H9 (cell line): ENCODE results near the gene COL18A1. TPM values are rescaled to one million over a fixed set of nuclear protein-coding genes. Genes with fewer than 3 reads are reported as not detected.

Experiments used
- DNase-seq: peaks from one replicate; pipeline ENCODE4 v3.0.0-alpha.2; 2017
- H2AFZ ChIP-seq: one replicate; pipeline ENCODE4 v1.6.1; 2013; ENCODE audit warnings: mild to moderate bottlenecking, low read length, control low read depth, moderate library complexity
- H2AK5ac ChIP-seq: 2 replicates; pipeline ENCODE4 v1.6.1; 2013; ENCODE audit warnings: low read length, control low read depth, mixed read lengths; ENCODE audit not compliant: insufficient read length
- H2BK120ac ChIP-seq: one replicate; pipeline ENCODE4 v1.6.1; 2013; ENCODE audit warnings: low read depth, mild to moderate bottlenecking, low read length, control low read depth, inconsistent platforms; ENCODE audit not compliant: poor library complexity, severe bottlenecking
- H2BK12ac ChIP-seq: 2 replicates; pipeline ENCODE4 v1.6.1; 2013; ENCODE audit warnings: low read length, control low read depth, mixed read lengths, low read depth; ENCODE audit not compliant: insufficient read length
- H2BK15ac ChIP-seq: 2 replicates; pipeline ENCODE4 v1.6.1; 2013; ENCODE audit warnings: low read depth, low read length, control low read depth
- H2BK20ac ChIP-seq: one replicate; pipeline ENCODE4 v1.6.1; 2013; ENCODE audit warnings: low read depth, mild to moderate bottlenecking, low read length, control low read depth, inconsistent platforms; ENCODE audit not compliant: poor library complexity, severe bottlenecking
- H2BK5ac ChIP-seq: 2 replicates; pipeline ENCODE4 v1.6.1; 2013; ENCODE audit warnings: low read length, control low read depth, mixed read lengths; ENCODE audit not compliant: insufficient read length
- H3K14ac ChIP-seq: 2 replicates; pipeline ENCODE4 v1.6.1; 2013; ENCODE audit warnings: low read length, control low read depth; ENCODE audit not compliant: insufficient read depth
- H3K18ac ChIP-seq: 2 replicates; pipeline ENCODE4 v1.6.1; 2013; ENCODE audit warnings: low read depth, mild to moderate bottlenecking, mixed read lengths, low read length, control low read depth; ENCODE audit not compliant: insufficient read length
- H3K23ac ChIP-seq: 2 replicates; pipeline ENCODE4 v1.6.1; 2013; ENCODE audit warnings: low read length, control low read depth, mixed read lengths, low read depth; ENCODE audit not compliant: insufficient read length
- H3K23me2 ChIP-seq: 2 replicates; pipeline ENCODE4 v1.6.1; 2013; ENCODE audit warnings: low read depth, mild to moderate bottlenecking, mixed read lengths, low read length, control low read depth; ENCODE audit not compliant: insufficient read length, poor library complexity, severe bottlenecking
- H3K27ac ChIP-seq: 2 replicates; pipeline ENCODE4 v1.5.1; 2013; ENCODE audit warnings: low read length, control low read depth, mixed read lengths, low read depth; ENCODE audit not compliant: insufficient read length
- H3K27me3 ChIP-seq: 2 replicates; pipeline ENCODE4 v1.6.1; 2013; ENCODE audit warnings: low read length, control low read depth, inconsistent platforms; ENCODE audit not compliant: insufficient read depth
- H3K4ac ChIP-seq: 2 replicates; pipeline ENCODE4 v1.6.1; 2013; ENCODE audit warnings: low read depth, mild to moderate bottlenecking, control low read depth, inconsistent platforms, low read length, moderate library complexity
- H3K4me1 ChIP-seq: 2 replicates; pipeline ENCODE4 v1.6.1; 2013; ENCODE audit warnings: low read length, control low read depth, inconsistent platforms; ENCODE audit not compliant: insufficient read depth
- H3K4me2 ChIP-seq: 2 replicates; pipeline ENCODE4 v1.6.1; 2013; ENCODE audit warnings: low read length, control low read depth, mixed read lengths; ENCODE audit not compliant: insufficient read length, insufficient read depth
- H3K56ac ChIP-seq: 2 replicates; pipeline ENCODE4 v1.6.1; 2013; ENCODE audit warnings: low read depth, mild to moderate bottlenecking, mixed read lengths, low read length, control low read depth; ENCODE audit not compliant: insufficient read length
- H3K79me1 ChIP-seq: 2 replicates; pipeline ENCODE4 v1.6.1; 2013; ENCODE audit warnings: low read depth, mild to moderate bottlenecking, moderate library complexity, low read length, control low read depth, inconsistent platforms; ENCODE audit not compliant: insufficient read depth, poor library complexity, severe bottlenecking
- H3K79me2 ChIP-seq: 2 replicates; pipeline ENCODE4 v1.6.1; 2013; ENCODE audit warnings: low read length, control low read depth, inconsistent platforms; ENCODE audit not compliant: insufficient read depth
- H3K9ac ChIP-seq: 2 replicates; pipeline ENCODE4 v1.6.1; 2013; ENCODE audit warnings: low read length, control low read depth, mixed read lengths; ENCODE audit not compliant: insufficient read length; ENCODE audit errors: extremely low read depth
- H3K9me3 ChIP-seq: one replicate; pipeline ENCODE4 v1.6.1; 2013; ENCODE audit warnings: low read depth, low read length, inconsistent platforms; ENCODE audit not compliant: control insufficient read depth
- H3T11ph ChIP-seq: one replicate; pipeline ENCODE4 v1.6.1; 2013; ENCODE audit warnings: mild to moderate bottlenecking, low read length, control low read depth, inconsistent platforms
- H4K20me1 ChIP-seq: one replicate; pipeline ENCODE4 v1.6.1; 2013; ENCODE audit not compliant: control insufficient read depth, insufficient read length, insufficient read depth
- H4K5ac ChIP-seq: 2 replicates; pipeline ENCODE4 v1.6.1; 2013; ENCODE audit warnings: low read depth, mild to moderate bottlenecking, mixed read lengths, low read length, control low read depth; ENCODE audit not compliant: insufficient read length
- H4K8ac ChIP-seq: replicated peaks from 2 replicates; pipeline ENCODE4 v1.6.1; 2013; ENCODE audit warnings: low read length, control low read depth, mixed read lengths, low read depth; ENCODE audit not compliant: insufficient read length
- H4K91ac ChIP-seq: 2 replicates; pipeline ENCODE4 v1.6.1; 2013; ENCODE audit warnings: low read depth, mild to moderate bottlenecking, moderate library complexity, mixed read lengths, low read length, control low read depth; ENCODE audit not compliant: insufficient read length
- H3K27ac Mint-ChIP-seq, 3 experiments: 2 replicates in 2 of 3; 3 replicates in 1 of 3; pipeline ENCODE4 v1.8.0; 2020 to 2021; ENCODE audit warnings: mixed read lengths in 3 of 3, mild to moderate bottlenecking in 1 of 3, moderate library complexity in 1 of 3
- H3K27me3 Mint-ChIP-seq: 2 replicates; pipeline ENCODE4 v1.8.0; 2021; ENCODE audit warnings: low read depth, mild to moderate bottlenecking, moderate library complexity, mixed read lengths
- H3K36me3 Mint-ChIP-seq, 3 experiments: 2 replicates in 2 of 3; 3 replicates in 1 of 3; pipeline ENCODE4 v1.8.0; 2020 to 2021; ENCODE audit warnings: low read depth in 3 of 3, mixed read lengths in 3 of 3; ENCODE audit not compliant: insufficient read depth in 1 of 3
- H3K4me1 Mint-ChIP-seq, 2 experiments: 2 replicates each; pipeline ENCODE4 v1.8.0; 2020; ENCODE audit warnings: mixed read lengths in 2 of 2
- H3K4me3 Mint-ChIP-seq, 2 experiments: 2 replicates in 1 of 2; 3 replicates in 1 of 2; pipeline ENCODE4 v1.8.0; 2020 to 2021; ENCODE audit warnings: mild to moderate bottlenecking in 2 of 2, mixed read lengths in 2 of 2, moderate library complexity in 1 of 2
- H3K9me3 Mint-ChIP-seq, 2 experiments: 2 replicates in 1 of 2; 3 replicates in 1 of 2; pipeline ENCODE4 v1.8.0; 2020; ENCODE audit warnings: mild to moderate bottlenecking in 2 of 2, mixed read lengths in 2 of 2, moderate library complexity in 1 of 2
- CTCF ChIP-seq: fragments of 200-600 bp; sonication (generic); conservative IDR thresholded peaks from 3 replicates; pipeline ENCODE4 v1.8.0; 2021; ENCODE audit warnings: antibody characterized with exemption, mild to moderate bottlenecking
- WGBS: extraction: QIAGEN DNeasy Blood & Tissue Kit; methylation state at CpG from one replicate; pipeline ENCODE4 v1.1.7; 2013; ENCODE audit warnings: missing lambda C conversion rate, low lambda C conversion rate, mixed read lengths; ENCODE audit not compliant: insufficient read length; ENCODE audit errors: extremely low coverage; 5-methylcytosine and 5-hydroxymethylcytosine counted together
- total RNA-seq: library from RNA; stranded (reverse); gene quantifications from 2 replicates; pipeline ENCODE4 v1.2.1, GENCODE V29; 2021

COL18A1 gene
- total RNA-seq, 1 experiment from 2014 or later: 232 TPM

GRCh38 chr21:45362077-45362747 is 42.8 kb upstream of the COL18A1 start:
- Histone ChIP-seq H3K23me2 (no peaks in the 10 kb centered on the region), H3K4me2 (no peak overlapping the region), H4K20me1 (no peaks in the 10 kb centered on the region), H4K8ac (no peak overlapping the region), H2BK12ac (no peak overlapping the region), H3K9ac (no peak overlapping the region), H3K56ac (no peak overlapping the region), H3K14ac (peak overlapping the region; percentile 66), H2BK15ac (no peak overlapping the region), H2AK5ac (no peak overlapping the region), H3K23ac (no peak overlapping the region), H3K27me3 (no peaks in the 10 kb centered on the region), H2BK120ac (no peak overlapping the region), H3K4me1 (peaks cover 2% of the 10 kb centered on the region; the same call in 1 of the 2 replicates), H4K91ac (no peak overlapping the region), H3K4ac (no peak overlapping the region), H3K79me1 (no peaks in the 10 kb centered on the region), H3K79me2 (no peaks in the 10 kb centered on the region), H3K27ac (no peak overlapping the region), H4K5ac (no peak overlapping the region), H2AFZ (no peak overlapping the region), H2BK5ac (no peak overlapping the region), H2BK20ac (no peak overlapping the region), H3K9me3 (no peaks in the 10 kb centered on the region), H3T11ph (no peak overlapping the region), H3K18ac (no peak overlapping the region)
- no peak overlapping the region for H3K4me3 Mint-ChIP-seq
- WGBS: no CpG with 5 or more reads among the region's 15 CpGs
- no peak for DNase-seq
- peaks cover 3% of the 10 kb centered on the region for H3K27me3 Mint-ChIP-seq
- H3K36me3 Mint-ChIP-seq: no peaks in the 10 kb centered on the region
- peak overlapping the region in 1 of 3 experiments; percentile 36; a peak in 1 of 7 replicates for H3K27ac Mint-ChIP-seq
- no peak for TF ChIP-seq CTCF
- 0 out of 5 replicates have a peak, but pooled peaks cover 0 to 2% of the 10 kb centered on the region in 2 experiments for H3K9me3 Mint-ChIP-seq
- peaks cover 65 to 74% of the 10 kb centered on the region in 2 experiments for H3K4me1 Mint-ChIP-seq
